Keratinocyte (primary cell): ENCODE data around the gene B9D2. TPM values are rescaled to one million over a fixed set of nuclear protein-coding genes. Genes with fewer than 3 reads are reported as not detected.

ENCODE experiments used
- DNase-seq: peaks from one replicate; pipeline ENCODE4 v3.0.0-alpha.2; 2011; ENCODE audit warnings: low read depth, missing footprints, low spot score
- FAIRE-seq: peaks from 2 replicates; lab custom pipeline; 2011; peaks lifted over from hg19 to GRCh38; lab: Jason Lieb, UNC
- H2AFZ ChIP-seq: 2 replicates; pipeline ENCODE4 v1.6.0; 2012; ENCODE audit warnings: low read length, control low read depth, inconsistent platforms; ENCODE audit not compliant: control insufficient read depth
- H3K27ac ChIP-seq: 2 replicates; pipeline ENCODE4 v1.5.1; 2011; ENCODE audit warnings: low read length; ENCODE audit not compliant: control insufficient read depth, insufficient read depth
- H3K27me3 ChIP-seq: 3 replicates; pipeline ENCODE4 v1.6.0; 2011; ENCODE audit warnings: low read length; ENCODE audit not compliant: control insufficient read depth, insufficient read depth; ENCODE audit errors: extremely low read depth
- H3K36me3 ChIP-seq, 2 experiments: 2 replicates in 1 of 2; 3 replicates in 1 of 2; pipeline ENCODE4 v1.5.1; 2011; ENCODE audit warnings: low read length in 2 of 2, mild to moderate bottlenecking in 1 of 2; ENCODE audit not compliant: control insufficient read depth in 2 of 2, insufficient read depth in 2 of 2; ENCODE audit errors: extremely low read depth in 1 of 2
- H3K4me1 ChIP-seq: 3 replicates; pipeline ENCODE4 v1.5.1; 2011; ENCODE audit warnings: low read length; ENCODE audit not compliant: control insufficient read depth, insufficient read depth; ENCODE audit errors: extremely low read depth
- H3K4me2 ChIP-seq: 3 replicates; pipeline ENCODE4 v1.6.0; 2011; ENCODE audit warnings: low read depth, low read length; ENCODE audit not compliant: control insufficient read depth, insufficient read depth; ENCODE audit errors: extremely low read depth
- H3K4me3 ChIP-seq, 3 experiments: fragments of 200-600 bp in 1 of 3; sonication (generic) in 1 of 3; 2 replicates in 2 of 3; 3 replicates in 1 of 3; pipeline ENCODE4 v1.5.1; 2011 to 2016; ENCODE audit warnings: low read length in 3 of 3, mild to moderate bottlenecking in 3 of 3, control low read depth in 2 of 3, inconsistent platforms in 1 of 3, low read depth in 1 of 3, mixed read lengths in 1 of 3, mixed run types in 1 of 3, moderate library complexity in 1 of 3; ENCODE audit not compliant: control insufficient read depth in 2 of 3, insufficient read depth in 2 of 3; ENCODE audit errors: extremely low read depth in 1 of 3
- H3K79me2 ChIP-seq: 2 replicates; pipeline ENCODE4 v1.6.0; 2012; ENCODE audit warnings: low read length; ENCODE audit not compliant: control insufficient read depth, insufficient read depth
- H3K9ac ChIP-seq: 3 replicates; pipeline ENCODE4 v1.6.0; 2011; ENCODE audit warnings: low read length; ENCODE audit not compliant: control insufficient read depth, insufficient read depth; ENCODE audit errors: extremely low read depth
- H3K9me1 ChIP-seq: 3 replicates; pipeline ENCODE4 v1.6.0; 2011; ENCODE audit warnings: low read length; ENCODE audit not compliant: control insufficient read depth, insufficient read depth; ENCODE audit errors: extremely low read depth
- H3K9me3 ChIP-seq: 2 replicates; pipeline ENCODE4 v1.5.1; 2012; ENCODE audit warnings: low read depth, low read length; ENCODE audit not compliant: control insufficient read depth
- H4K20me1 ChIP-seq: 3 replicates; pipeline ENCODE4 v1.6.0; 2011; ENCODE audit warnings: low read length; ENCODE audit not compliant: control insufficient read depth, insufficient read depth; ENCODE audit errors: extremely low read depth
- CTCF ChIP-seq, 3 experiments: IDR thresholded peaks in 1 of 3; conservative IDR thresholded peaks in 1 of 3; optimal IDR thresholded peaks in 1 of 3; 2 replicates in 2 of 3; 3 replicates in 1 of 3; pipeline versions ENCODE3 to v1.5.1; 2011; ENCODE audit warnings: low read length in 3 of 3, mild to moderate bottlenecking in 3 of 3, moderate library complexity in 2 of 3, control low read depth in 1 of 3, inconsistent platforms in 1 of 3; ENCODE audit not compliant: insufficient read depth in 2 of 3; ENCODE audit errors: extremely low read depth in 1 of 3
- EZH2 ChIP-seq: IDR thresholded peaks from one replicate; pipeline ENCODE4 v1.6.1; 2012; ENCODE audit warnings: inconsistent platforms, mild to moderate bottlenecking, low read length, moderate library complexity
- dilution Hi-C: fragments of 300-500 bp; cut with MboI; formaldehyde crosslinking; loops from one replicate; pipeline ENCODE4 v1.7.0; 2020; ENCODE audit warnings: low sequenced_read_pairs; ENCODE audit not compliant: extremely low pct_ligation_motif_present
- polyA plus RNA-seq, 5 experiments: library from polyadenylated mRNA; depleted of rRNA in 3 of 5; stranded (reverse) in 3 of 5; stranded (forward) in 1 of 5; unstranded in 1 of 5; fragments of >200 nt; gene quantifications; 1 replicate in 1 of 5; 2 replicates in 3 of 5; 3 replicates in 1 of 5; pipeline versions ENCODE4 v1.2.1 to v1.2.3, GENCODE V29; 2011 to 2012; ENCODE audit warnings: missing spikeins in 2 of 5, low read depth in 1 of 5, low replicate concordance in 1 of 5

B9D2 gene
- polyA plus RNA-seq, 1 donor (not counting 4 experiments of a cell fraction or from before 2014, with no cell fraction given): 2.8 TPM

DNA sequence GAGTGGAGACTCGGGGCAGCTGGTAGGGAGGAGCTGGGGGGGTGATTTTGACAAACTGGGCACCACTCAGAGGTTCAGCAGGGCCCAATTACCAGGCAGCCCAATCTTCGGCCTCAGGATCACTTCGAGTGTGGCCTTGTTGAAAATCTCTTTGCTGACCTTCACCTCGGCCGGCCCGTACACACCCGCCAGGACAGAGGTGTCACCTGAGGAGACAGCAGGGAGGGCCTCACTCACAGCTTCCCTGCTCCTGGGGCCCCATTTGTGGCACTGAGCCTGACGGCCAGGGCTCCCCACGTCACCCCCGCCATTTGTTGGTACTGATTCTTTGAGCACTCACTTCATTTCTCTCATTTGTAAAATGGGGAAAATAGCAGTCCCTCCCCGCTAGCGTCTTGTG is 28.8 kb upstream of the B9D2 start:
- dilution Hi-C loops: no loop called here
- Histone ChIP-seq H3K79me2 (peaks cover 14% of the 10 kb centered on the region), H2AFZ (no peak overlapping the region), H3K4me1 (peaks cover 2% of the 10 kb centered on the region), H3K9ac (no peak overlapping the region), H4K20me1 (no peaks in the 10 kb centered on the region), H3K36me3 (peaks cover 9 to 17% of the 10 kb centered on the region in 2 experiments), H3K9me3 (no peaks in the 10 kb centered on the region), H3K27me3 (no peaks in the 10 kb centered on the region), H3K4me2 (no peak overlapping the region), H3K4me3 (no peak overlapping the region), H3K9me1 (no peaks in the 10 kb centered on the region), H3K27ac (no peak overlapping the region)
- DNase-seq: no peak
- TF ChIP-seq CTCF (optimal IDR thresholded peaks at IDR 0.05 in 1 of 3, IDR thresholded peaks at IDR 0.05 in 1 of 3, conservative IDR thresholded peaks at IDR 0.05 in 1 of 3; ENCODE audit: extremely low read depth in 1 of 3, insufficient read depth in 2 of 3, low read length in 3 of 3): no peak
- TF ChIP-seq EZH2: no peak
- no peak for FAIRE-seq

- Histone ChIP-seq H3K4me3 (no peak overlapping the region), H3K79me2 (peaks cover 10% of the 10 kb centered on the region), H3K36me3 (peaks cover 15 to 18% of the 10 kb centered on the region in 2 experiments), H3K9me3 (no peaks in the 10 kb centered on the region), H2AFZ (no peak overlapping the region), H3K27me3 (no peaks in the 10 kb centered on the region), H3K9ac (no peak overlapping the region), H3K4me2 (no peak overlapping the region), H4K20me1 (no peaks in the 10 kb centered on the region), H3K4me1 (peaks cover 5% of the 10 kb centered on the region), H3K9me1 (no peaks in the 10 kb centered on the region), H3K27ac (no peak overlapping the region)
- no peak for DNase-seq
- TF ChIP-seq EZH2: no peak
- no peak for TF ChIP-seq CTCF (optimal IDR thresholded peaks at IDR 0.05 in 1 of 3, IDR thresholded peaks at IDR 0.05 in 1 of 3, conservative IDR thresholded peaks at IDR 0.05 in 1 of 3; ENCODE audit: extremely low read depth in 1 of 3, insufficient read depth in 2 of 3, low read length in 3 of 3)
- FAIRE-seq: no peak
- dilution Hi-C loops: no loop called here
Measured at GRCh38 chr19:41391618-41392017, 27.7 kb upstream of the B9D2 start.
